GM23248 (cell line): ENCODE data around the gene ETV6.

Experiments used
- EZH2 ChIP-seq: fragments of 200-600 bp; sonication (generic); IDR thresholded peaks from 2 replicates; pipeline ENCODE4 v1.6.1; 2018; ENCODE audit warnings: antibody characterized with exemption, mild to moderate bottlenecking; ENCODE audit not compliant: insufficient read depth, poor library complexity, severe bottlenecking
- EZH2phosphoT487 ChIP-seq: fragments of 200-600 bp; sonication (generic); IDR thresholded peaks from 2 replicates; pipeline ENCODE4 v1.6.1; 2018; ENCODE audit warnings: antibody characterized with exemption, moderate library complexity, mild to moderate bottlenecking, low read depth; ENCODE audit not compliant: insufficient read depth

DNA sequence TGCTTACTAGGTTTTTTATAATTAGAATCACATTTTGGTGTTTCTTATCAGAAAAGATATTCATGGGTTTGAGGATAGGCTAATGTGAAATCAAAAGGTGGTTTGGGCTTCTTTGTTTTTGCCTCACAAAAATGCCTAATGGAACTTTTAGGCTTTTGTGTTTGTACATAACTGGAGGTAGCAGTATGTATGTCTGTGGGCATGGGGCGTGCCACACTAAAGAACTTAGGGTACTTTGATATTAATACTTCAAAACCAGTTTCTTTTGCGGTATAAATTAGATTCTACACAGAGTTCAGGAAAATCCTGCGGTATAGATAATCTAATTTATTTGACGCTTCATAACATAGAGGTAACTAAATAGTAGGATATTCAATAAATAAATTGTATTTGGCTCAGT lies 1.9 kb downstream of the ETV6 start:
- TF ChIP-seq EZH2phosphoT487 = no peak
- TF ChIP-seq EZH2 = no peak
